Mesenchymal stem cell (in vitro differentiated cells and primary cell): ENCODE data around the gene VEGFB.

Experiments used
- DNase-seq: peaks from one replicate; pipeline ENCODE4 v3.0.0-alpha.2; 2013
- H2AFZ ChIP-seq: one replicate; pipeline ENCODE4 v1.6.1; 2013; ENCODE audit warnings: low read depth, mild to moderate bottlenecking, control low read depth, inconsistent platforms, low read length, moderate library complexity
- H2AK5ac ChIP-seq: 2 replicates; pipeline ENCODE4 v1.6.1; 2013; ENCODE audit warnings: low read length, moderate library complexity, mild to moderate bottlenecking, inconsistent platforms; ENCODE audit not compliant: severe bottlenecking
- H2BK120ac ChIP-seq: one replicate; pipeline ENCODE4 v1.6.1; 2013; ENCODE audit warnings: low read depth, mild to moderate bottlenecking, inconsistent platforms, low read length, moderate library complexity
- H2BK12ac ChIP-seq, 2 experiments: one replicate each; pipeline ENCODE4 v1.6.1; 2013; ENCODE audit warnings: inconsistent platforms in 2 of 2, low read length in 2 of 2, mild to moderate bottlenecking in 2 of 2, moderate library complexity in 2 of 2, control low read depth in 1 of 2
- H2BK15ac ChIP-seq: one replicate; pipeline ENCODE4 v1.6.1; 2013; ENCODE audit warnings: mild to moderate bottlenecking, low read depth, inconsistent platforms; ENCODE audit not compliant: poor library complexity, severe bottlenecking
- H2BK5ac ChIP-seq: 2 replicates; pipeline ENCODE4 v1.6.1; 2013; ENCODE audit warnings: low read depth, mild to moderate bottlenecking, low read length, control low read depth, inconsistent platforms; ENCODE audit not compliant: poor library complexity, severe bottlenecking
- H3K14ac ChIP-seq, 2 experiments: one replicate each; pipeline ENCODE4 v1.6.1; 2013; ENCODE audit warnings: inconsistent platforms in 2 of 2, low read length in 2 of 2, control low read depth in 1 of 2, mild to moderate bottlenecking in 1 of 2, moderate library complexity in 1 of 2
- H3K18ac ChIP-seq, 2 experiments: one replicate each; pipeline ENCODE4 v1.6.1; 2013; ENCODE audit warnings: inconsistent platforms in 2 of 2, low read length in 2 of 2, control low read depth in 1 of 2, low read depth in 1 of 2, mild to moderate bottlenecking in 1 of 2
- H3K23ac ChIP-seq, 2 experiments: one replicate each; pipeline ENCODE4 v1.6.1; 2013; ENCODE audit warnings: inconsistent platforms in 2 of 2, low read length in 2 of 2, mild to moderate bottlenecking in 2 of 2, moderate library complexity in 2 of 2, control low read depth in 1 of 2
- H3K27ac ChIP-seq: 2 replicates; pipeline ENCODE4 v1.5.1; 2013; ENCODE audit warnings: mild to moderate bottlenecking, moderate library complexity, low read length, control low read depth, inconsistent platforms; ENCODE audit not compliant: poor library complexity, severe bottlenecking
- H3K27me3 ChIP-seq, 2 experiments: 2 replicates each; pipeline versions ENCODE4 v1.6.1 to v1.7.0; 2013; ENCODE audit warnings: low read length in 2 of 2, mild to moderate bottlenecking in 2 of 2, moderate library complexity in 2 of 2, control low read depth in 1 of 2, inconsistent platforms in 1 of 2; ENCODE audit not compliant: control insufficient read depth in 1 of 2, insufficient read depth in 1 of 2
- H3K36me3 ChIP-seq, 2 experiments: 2 replicates each; pipeline versions ENCODE4 v1.6.1 to v1.7.0; 2013; ENCODE audit warnings: low read length in 2 of 2, control low read depth in 1 of 2, inconsistent platforms in 1 of 2, low read depth in 1 of 2, mild to moderate bottlenecking in 1 of 2; ENCODE audit not compliant: insufficient read depth in 2 of 2, control insufficient read depth in 1 of 2
- H3K4ac ChIP-seq, 2 experiments: one replicate each; pipeline ENCODE4 v1.6.1; 2013; ENCODE audit warnings: inconsistent platforms in 2 of 2, low read length in 2 of 2, mild to moderate bottlenecking in 2 of 2, moderate library complexity in 2 of 2, control low read depth in 1 of 2, low read depth in 1 of 2
- H3K4me1 ChIP-seq: 2 replicates; pipeline ENCODE4 v1.6.1; 2013; ENCODE audit warnings: low read depth, low read length, control low read depth; ENCODE audit not compliant: control insufficient read depth, insufficient read depth
- H3K4me2 ChIP-seq: 2 replicates; pipeline ENCODE4 v1.6.1; 2013; ENCODE audit warnings: low read length, mild to moderate bottlenecking, inconsistent platforms; ENCODE audit not compliant: poor library complexity, severe bottlenecking
- H3K4me3 ChIP-seq, 2 experiments: 2 replicates each; pipeline versions ENCODE4 v1.5.1 to v1.7.0; 2013; ENCODE audit warnings: low read length in 2 of 2, mild to moderate bottlenecking in 2 of 2, control low read depth in 1 of 2, low read depth in 1 of 2; ENCODE audit not compliant: insufficient read depth in 1 of 2
- H3K79me1 ChIP-seq: replicated peaks from 2 replicates; pipeline ENCODE4 v1.6.1; 2013; ENCODE audit warnings: mild to moderate bottlenecking, control low read depth, low read length, inconsistent platforms; ENCODE audit not compliant: poor library complexity, severe bottlenecking
- H3K9ac ChIP-seq: 2 replicates; pipeline ENCODE4 v1.7.0; 2013; ENCODE audit warnings: mild to moderate bottlenecking, low read length, moderate library complexity
- H3K9me3 ChIP-seq: 2 replicates; pipeline ENCODE4 v1.7.0; 2013; ENCODE audit warnings: mild to moderate bottlenecking, low read length; ENCODE audit not compliant: control insufficient read depth
- H4K8ac ChIP-seq: one replicate; pipeline ENCODE4 v1.6.1; 2013; ENCODE audit warnings: inconsistent platforms, mild to moderate bottlenecking, low read length, moderate library complexity
- H4K91ac ChIP-seq: one replicate; pipeline ENCODE4 v1.6.1; 2013; ENCODE audit warnings: mild to moderate bottlenecking, low read length, inconsistent platforms
- WGBS: methylation state at CpG from one replicate; pipeline ENCODE4 v1.1.7; 2013; ENCODE audit warnings: mixed read lengths; 5-methylcytosine and 5-hydroxymethylcytosine counted together

VEGFB gene

GRCh38 chr11:64268025-64268892 lies 33.9 kb downstream of the VEGFB start:
- H3K4me1 ChIP-seq = peaks cover 33% of the 10 kb centered on the region

GRCh38 chr11:64268893-64269539 lies 34.6 kb downstream of the VEGFB start:
- Histone ChIP-seq H2BK12ac (peak overlapping the region in 1 of 2 experiments; percentile 52), H2BK120ac (peak overlapping the region; percentile 90), H3K36me3 (peaks cover 28 to 46% of the 10 kb centered on the region in 2 experiments), H3K4me3 (peak overlapping the region; percentile 70 to 83), H3K9me3 (no peaks in the 10 kb centered on the region), H3K27me3 (no peaks in the 10 kb centered on the region), H3K23ac (peak overlapping the region in 1 of 2 experiments; percentile 92), H3K4me2 (peak overlapping the region; percentile 81), H3K9ac (peak overlapping the region; percentile 96), H2BK5ac (peak overlapping the region; percentile 82), H3K79me1 (peaks cover 14% of the 10 kb centered on the region), H2AK5ac (peak overlapping the region; percentile 62), H3K18ac (peak overlapping the region; percentile 73 to 89), H3K14ac (peak overlapping the region in 1 of 2 experiments; percentile 89), H2AFZ (peak overlapping the region; percentile 18), H3K4me1 (peaks cover 25% of the 10 kb centered on the region), H4K91ac (peak overlapping the region; percentile 98), H3K4ac (peak overlapping the region; percentile 93 to 97), H3K27ac (peak overlapping the region; percentile 94), H4K8ac (peak overlapping the region; percentile 99), H2BK15ac (peak overlapping the region; percentile 95)
- DNase-seq = peak; percentile 67
- WGBS = 2% methylated on average over 34 of the region's 34 CpGs

More at GRCh38 chr11:64268025-64268892, 33.9 kb downstream of the VEGFB start:
- peak overlapping the region; percentile 81 for H3K4me2 ChIP-seq
- H3K14ac ChIP-seq = peak overlapping the region in 1 of 2 experiments; percentile 76
- H3K9me3 ChIP-seq = no peaks in the 10 kb centered on the region
- H2BK12ac ChIP-seq = peak overlapping the region; percentile 78 to 93
- H2BK120ac ChIP-seq = peak overlapping the region; percentile 85
- peak overlapping the region; percentile 34 to 73 for H3K18ac ChIP-seq
- H2AK5ac ChIP-seq = peak overlapping the region; percentile 18
- H3K27me3 ChIP-seq = no peaks in the 10 kb centered on the region
- H3K4me3 ChIP-seq = peak overlapping the region; percentile 32 to 83
- H3K36me3 ChIP-seq = peaks cover 35 to 53% of the 10 kb centered on the region in 2 experiments
- peak overlapping the region; percentile 94 for H3K27ac ChIP-seq
- WGBS = 68% methylated on average over 22 of the region's 23 CpGs
- H2BK15ac ChIP-seq = peak overlapping the region; percentile 77
- peak overlapping the region; percentile 87 for H4K91ac ChIP-seq
- peak overlapping the region; percentile 96 for H3K9ac ChIP-seq
- H4K8ac ChIP-seq = peak overlapping the region; percentile 99
- peak; percentile 56 for DNase-seq
- no peak overlapping the region for H2BK5ac ChIP-seq
- peak overlapping the region in 1 of 2 experiments; percentile 65 for H3K23ac ChIP-seq
- H3K79me1 ChIP-seq = peaks cover 12% of the 10 kb centered on the region
- peak overlapping the region; percentile 76 to 97 for H3K4ac ChIP-seq
- H2AFZ ChIP-seq = no peak overlapping the region

- Histone ChIP-seq H3K9me3 (no peaks in the 10 kb centered on the region), H2BK120ac (peak overlapping the region; percentile 90), H3K9ac (peak overlapping the region; percentile 96), H3K27me3 (no peaks in the 10 kb centered on the region), H3K4ac (peak overlapping the region; percentile 93 to 97), H4K91ac (peak overlapping the region; percentile 98), H3K4me3 (peak overlapping the region; percentile 76 to 83), H2AFZ (peak overlapping the region; percentile 18), H3K23ac (peak overlapping the region; percentile 37 to 92), H3K36me3 (peaks cover 21 to 39% of the 10 kb centered on the region in 2 experiments), H2AK5ac (no peak overlapping the region), H3K4me1 (peaks cover 22% of the 10 kb centered on the region), H3K4me2 (peak overlapping the region; percentile 81), H2BK15ac (peak overlapping the region; percentile 95), H3K18ac (peak overlapping the region; percentile 73 to 89), H3K14ac (peak overlapping the region in 1 of 2 experiments; percentile 89), H2BK5ac (peak overlapping the region; percentile 82), H3K79me1 (peaks cover 13% of the 10 kb centered on the region), H3K27ac (peak overlapping the region; percentile 99), H4K8ac (peak overlapping the region; percentile 99), H2BK12ac (peak overlapping the region in 1 of 2 experiments; percentile 52)
- DNase-seq = peak; percentile 100
- WGBS = under 1% methylated on average over 58 of the region's 58 CpGs
These were observed 35.3 kb downstream of the VEGFB start for GRCh38 chr11:64269540-64270220.
